Stimulated activated CD4-positive, alpha-beta T cell treated with anti-CD3 and anti-CD28 coated beads, Interleukin-1b, Interleukin-23, amount 100 ng/mL, for 1 hour (primary cell): ENCODE data around the gene COL17A1.

Experiments
- DNase-seq, 2 donors: peaks; one replicate each; pipeline ENCODE4 v3.0.0-alpha.2; 2020; ENCODE audit warnings: low read depth in 2 of 2

The COL17A1 gene

DNA sequence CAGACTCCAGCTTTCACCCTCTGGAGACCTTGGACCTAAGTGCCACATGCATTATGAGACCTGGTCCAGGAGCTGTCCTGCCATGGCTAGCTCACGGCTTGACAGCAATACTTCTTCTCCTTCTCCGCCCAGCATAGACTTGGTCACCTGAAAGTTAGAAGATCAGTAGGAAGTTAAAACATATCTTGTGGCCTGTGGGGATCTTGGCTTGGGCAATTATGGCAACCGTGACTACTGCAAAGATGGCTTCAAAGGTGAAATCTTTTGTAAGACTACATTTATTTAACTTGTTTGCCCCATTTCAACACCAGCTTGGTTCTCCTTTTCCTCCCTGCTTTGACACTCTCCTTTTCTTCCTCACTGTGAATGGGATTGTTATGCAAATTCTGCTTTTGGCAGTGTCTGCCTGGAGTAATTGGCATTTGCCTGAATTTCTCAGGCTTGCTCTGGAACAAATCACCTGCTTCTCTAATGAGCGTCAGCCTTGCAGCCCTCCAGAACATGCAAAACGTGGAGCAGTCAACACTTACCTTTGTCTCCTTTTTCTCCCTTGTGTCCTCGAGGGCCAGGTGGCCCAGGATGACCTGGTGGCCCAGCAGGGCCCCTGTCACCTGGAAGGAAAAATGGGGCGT lies 53.4 kb downstream of the COL17A1 start:
- DNase-seq, result no peak

GRCh38 chr10:104031631-104032030 lies 54.0 kb downstream of the COL17A1 start:
- DNase-seq, result no peak

DNA sequence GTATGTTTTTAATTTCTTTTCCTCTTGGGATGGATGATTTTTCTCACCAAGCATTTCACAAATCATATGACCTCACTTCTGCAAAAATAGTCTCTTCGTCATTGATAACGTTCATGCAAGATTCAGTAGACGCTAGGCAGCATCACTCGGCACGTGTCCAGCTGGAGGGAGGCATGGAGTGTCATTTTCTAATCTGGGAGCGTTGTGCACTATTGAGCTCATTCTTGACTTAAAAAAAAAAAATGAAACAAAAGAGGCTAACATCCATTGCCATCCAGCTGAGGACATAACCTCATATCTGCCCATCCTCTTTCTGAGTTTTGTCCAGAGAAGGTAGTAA lies 56.2 kb downstream of the COL17A1 start:
- DNase-seq, result no peak

- DNase-seq, result no peak
These were observed 56.7 kb downstream of the COL17A1 start for GRCh38 chr10:104028823-104029520.

DNA sequence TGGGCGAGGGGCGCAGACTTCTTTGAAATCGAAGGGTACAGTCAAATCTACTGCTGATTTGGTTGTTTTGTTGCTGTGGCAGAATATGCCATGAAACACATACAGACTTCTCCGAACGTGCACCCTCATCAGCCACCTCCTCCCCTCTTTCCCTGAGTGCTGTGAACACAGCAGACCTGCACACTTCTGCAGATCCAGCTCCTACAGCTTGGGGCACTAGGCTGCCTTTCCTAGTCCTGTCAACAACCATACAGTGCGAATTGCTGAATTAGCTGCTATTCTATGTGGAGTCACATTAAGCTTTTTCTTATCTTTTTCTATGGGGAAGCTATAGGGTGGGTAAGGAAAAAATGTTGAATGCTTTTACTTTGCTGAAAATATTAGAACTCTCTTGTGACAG lies 57.5 kb downstream of the COL17A1 start:
- no peak for DNase-seq

GRCh38 chr10:104026762-104027161 lies 58.9 kb downstream of the COL17A1 start:
- DNase-seq, result no peak

DNA sequence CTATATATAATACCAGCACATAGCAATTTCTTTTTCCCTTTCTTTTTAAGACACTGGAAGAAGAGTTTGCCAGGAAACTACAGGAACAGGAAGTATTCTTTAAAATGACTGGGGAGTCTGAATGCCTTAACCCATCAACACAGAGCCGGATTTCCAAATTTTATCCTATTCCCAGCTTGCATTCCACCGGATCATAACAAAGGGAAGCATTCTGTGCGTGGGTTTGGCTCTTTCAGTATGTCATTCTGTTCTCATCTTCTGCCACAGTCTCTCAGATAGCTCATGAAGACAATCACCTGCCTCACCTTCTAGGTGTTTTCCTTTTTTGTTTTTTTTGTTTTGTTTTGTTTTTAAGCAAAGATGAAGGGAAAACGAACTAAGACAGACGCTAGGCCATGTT lies 60.2 kb downstream of the COL17A1 start:
- DNase-seq, result no peak

- DNase-seq, result no peak
These were observed 63.7 kb downstream of the COL17A1 start for GRCh38 chr10:104022026-104022425.

DNA sequence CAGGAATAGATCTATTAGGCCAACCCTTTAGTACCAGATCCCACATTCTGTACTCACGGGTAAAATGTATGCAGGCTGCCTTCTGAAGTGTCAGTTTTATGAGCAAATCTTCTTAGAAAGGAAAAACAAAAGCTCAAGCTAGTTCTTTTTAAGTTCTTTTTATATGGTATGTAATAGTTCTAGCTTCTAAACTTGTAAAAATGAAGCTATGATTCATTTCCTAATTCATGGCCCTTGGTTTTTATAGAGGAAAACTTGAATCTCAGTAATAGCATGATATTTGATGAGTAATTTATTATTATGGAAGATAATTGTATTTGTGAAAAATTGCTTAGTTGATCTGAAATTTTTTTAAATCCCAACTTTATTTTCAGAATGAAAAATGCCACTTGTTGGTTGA lies 64.4 kb downstream of the COL17A1 start:
- DNase-seq, result no peak

DNA sequence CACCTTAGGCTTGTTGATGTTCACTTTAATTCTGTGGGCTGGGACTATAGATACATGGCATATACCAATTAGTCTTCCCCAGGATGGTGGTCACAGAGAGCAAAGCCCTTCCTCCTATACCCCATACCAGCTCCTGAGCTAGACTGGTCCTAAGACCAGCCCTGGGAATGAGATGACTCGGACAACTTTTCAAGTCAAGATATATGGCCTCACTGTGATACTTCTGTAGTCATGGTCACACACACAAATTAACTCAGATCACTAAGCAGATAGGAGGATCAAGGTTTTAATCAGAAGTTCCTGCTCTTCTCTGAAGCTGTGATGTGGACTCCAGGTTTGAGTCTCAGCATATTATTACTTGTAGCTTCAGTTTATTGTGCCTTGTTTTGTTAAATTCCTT lies 65.7 kb downstream of the COL17A1 start:
- no peak for DNase-seq

DNA sequence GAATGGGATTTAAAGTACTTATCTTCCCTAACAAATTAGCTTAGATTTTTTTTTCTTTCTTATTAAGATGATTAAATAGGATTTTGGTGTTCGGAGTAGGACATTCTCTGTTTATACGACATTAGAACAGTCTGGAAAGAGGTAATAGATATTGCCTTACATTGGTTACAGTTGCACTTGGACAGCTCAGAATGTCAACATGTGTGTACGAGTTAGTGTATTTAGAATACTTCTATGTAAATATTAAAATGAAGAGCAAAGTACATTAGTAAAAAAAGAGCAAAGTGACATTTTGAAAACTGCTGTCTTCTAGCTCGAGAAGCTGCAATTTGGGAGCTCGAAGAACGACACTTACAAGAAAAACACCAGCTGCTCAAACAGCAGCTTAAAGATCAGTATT lies 67.2 kb downstream of the COL17A1 start:
- DNase-seq, result no peak

DNA sequence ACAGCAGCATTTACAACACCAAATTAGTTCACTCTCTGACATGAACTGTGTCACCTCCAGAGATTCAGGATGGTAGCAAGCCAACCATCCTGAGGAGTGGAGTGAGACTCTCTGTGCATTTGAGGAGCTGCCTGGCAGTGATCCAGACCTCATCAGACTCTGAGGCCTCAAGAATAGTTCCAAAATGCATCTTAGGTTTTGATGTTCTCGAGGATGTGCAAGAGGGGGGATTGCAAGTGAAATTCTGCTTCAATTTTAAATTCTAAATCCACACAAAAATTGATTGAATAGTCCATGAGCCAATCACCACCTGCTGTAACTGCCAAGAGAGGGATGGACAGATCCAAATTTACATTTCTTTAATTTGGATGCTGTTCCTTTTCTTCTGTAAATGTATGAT lies 69.0 kb downstream of the COL17A1 start:
- DNase-seq, result no peak

DNA sequence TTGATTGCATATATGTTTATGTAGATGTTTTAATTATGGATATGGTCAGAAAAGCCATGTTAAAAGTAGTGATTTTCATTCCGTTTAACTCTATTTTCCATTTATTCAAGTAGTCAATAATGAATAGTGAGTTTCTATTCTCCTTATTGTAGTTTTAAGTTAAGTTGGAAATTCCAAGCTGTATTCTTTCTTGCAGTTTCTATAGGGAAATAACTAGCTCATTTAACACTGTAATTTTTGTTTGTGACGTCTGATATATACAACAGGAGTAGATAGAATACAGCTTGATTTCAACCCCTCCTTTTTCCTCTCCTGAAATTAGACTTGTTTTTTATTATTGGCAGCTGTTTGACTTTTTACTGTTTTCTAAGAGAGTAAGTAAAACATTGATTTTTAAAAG lies 71.5 kb downstream of the COL17A1 start:
- no peak for DNase-seq

DNA sequence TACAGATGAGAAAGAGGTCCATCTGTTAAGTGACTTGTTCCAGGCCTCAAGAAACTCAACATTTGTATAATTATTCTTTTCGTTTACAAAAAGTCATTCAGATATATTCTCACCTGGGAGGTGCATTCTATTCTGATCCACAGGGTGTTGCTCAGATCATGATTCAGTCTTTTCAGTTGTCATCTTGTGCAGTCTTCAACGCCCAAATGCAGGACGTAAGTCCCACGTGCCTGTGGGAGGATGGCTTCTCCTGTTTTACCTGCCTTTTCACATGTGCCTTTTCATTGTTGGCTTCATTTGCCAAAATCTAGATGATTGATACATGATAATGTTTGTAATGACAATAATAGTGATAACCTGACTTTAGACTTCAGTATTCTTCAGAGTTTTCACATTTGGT lies 72.2 kb downstream of the COL17A1 start:
- DNase-seq, result no peak

- DNase-seq, result no peak
These were observed 73.8 kb downstream of the COL17A1 start for GRCh38 chr10:104011904-104012303.

DNA sequence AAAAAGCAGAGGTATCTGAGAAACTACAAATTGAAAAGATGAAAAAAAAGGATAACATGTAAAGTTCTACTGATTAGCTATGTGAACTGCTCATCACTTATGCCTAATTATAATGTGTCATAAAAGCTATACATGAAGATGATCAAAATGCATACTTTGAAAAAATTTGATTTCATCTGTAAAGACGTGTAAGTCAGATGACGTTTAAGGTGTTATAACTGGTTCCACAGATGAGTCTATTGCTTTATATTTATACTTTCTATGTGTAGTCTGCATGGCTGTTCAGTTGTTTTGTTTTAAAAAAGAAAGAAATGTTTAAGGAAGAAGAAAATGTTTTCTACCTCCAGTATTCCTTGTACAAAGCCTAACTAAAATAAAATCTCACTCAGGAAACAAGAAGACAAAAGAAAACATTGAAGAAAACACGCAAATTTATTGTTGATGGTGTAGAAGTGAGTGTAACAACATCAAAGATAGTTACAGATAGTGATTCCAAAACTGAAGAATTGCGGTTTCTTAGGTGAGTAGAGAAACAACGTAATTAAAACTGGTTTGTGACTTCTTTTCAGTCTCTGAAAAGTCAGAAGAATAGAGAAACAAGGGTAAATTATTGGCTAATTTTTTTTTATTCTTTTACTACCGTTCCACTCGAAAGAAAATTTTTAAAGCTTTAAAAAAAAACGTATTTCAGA lies 80.4 kb downstream of the COL17A1 start:
- no peak for DNase-seq

GRCh38 chr10:104002911-104003310 lies 82.8 kb downstream of the COL17A1 start:
- DNase-seq, result no peak

DNA sequence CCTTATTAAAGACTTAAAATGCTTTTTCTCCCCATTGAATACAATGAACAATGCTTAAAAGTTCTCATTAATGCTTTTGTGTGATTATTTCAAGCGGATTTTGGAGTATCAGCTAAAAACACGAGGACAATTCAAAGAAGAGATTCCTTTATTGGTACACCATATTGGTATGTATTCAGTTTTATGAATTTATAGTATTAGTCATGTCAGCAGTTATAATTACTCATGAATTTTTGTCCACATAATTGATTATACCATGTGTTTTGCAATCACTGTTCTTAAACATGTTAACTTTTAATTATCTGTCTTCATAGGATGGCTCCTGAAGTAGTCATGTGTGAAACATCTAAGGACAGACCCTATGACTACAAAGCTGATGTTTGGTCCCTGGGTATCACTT lies 86.9 kb downstream of the COL17A1 start:
- DNase-seq, result no peak

DNA sequence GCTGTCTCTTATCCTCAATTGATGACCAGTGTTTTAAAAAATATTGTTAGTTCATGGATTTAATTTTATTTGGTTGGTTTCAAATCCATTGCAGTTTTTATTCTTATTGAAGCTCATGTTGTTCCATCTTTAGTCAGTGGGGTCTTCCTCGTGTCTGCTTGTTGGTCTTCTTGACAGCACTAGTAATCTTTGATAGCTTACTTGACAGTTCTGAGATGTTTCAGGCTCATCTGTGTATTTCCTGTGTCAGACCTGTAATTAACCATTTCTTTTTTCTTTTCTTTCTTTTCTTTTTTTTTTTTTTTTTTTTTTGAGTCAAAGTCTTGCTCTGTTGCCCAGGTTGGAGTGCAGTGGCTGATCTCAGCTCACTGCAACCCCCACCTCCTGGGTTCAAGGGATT lies 90.5 kb downstream of the COL17A1 start:
- DNase-seq, result no peak

- DNase-seq, result no peak
These were observed 94.1 kb downstream of the COL17A1 start for GRCh38 chr10:103991393-103992128.

- no peak for DNase-seq
These were observed 95.1 kb downstream of the COL17A1 start for GRCh38 chr10:103990531-103990930.

DNA sequence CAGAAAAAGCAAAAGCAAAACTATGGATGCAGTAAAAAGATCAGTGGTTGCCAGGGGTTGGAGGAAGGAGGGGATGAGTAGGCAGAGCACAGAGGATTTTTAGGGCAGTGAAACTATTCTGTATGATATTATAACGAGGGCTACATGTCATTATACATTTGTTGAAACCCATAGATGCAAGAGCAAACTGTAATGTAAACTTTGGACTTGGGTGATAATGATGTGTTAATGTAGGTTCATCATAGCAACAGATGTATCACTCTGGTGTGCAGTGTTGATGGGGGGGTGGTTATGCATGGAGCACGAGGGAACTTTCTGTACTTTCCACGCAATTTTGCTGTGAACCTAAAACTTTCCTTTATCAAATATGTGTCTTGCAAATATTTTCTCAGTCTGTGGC lies 95.6 kb downstream of the COL17A1 start:
- DNase-seq, result no peak

DNA sequence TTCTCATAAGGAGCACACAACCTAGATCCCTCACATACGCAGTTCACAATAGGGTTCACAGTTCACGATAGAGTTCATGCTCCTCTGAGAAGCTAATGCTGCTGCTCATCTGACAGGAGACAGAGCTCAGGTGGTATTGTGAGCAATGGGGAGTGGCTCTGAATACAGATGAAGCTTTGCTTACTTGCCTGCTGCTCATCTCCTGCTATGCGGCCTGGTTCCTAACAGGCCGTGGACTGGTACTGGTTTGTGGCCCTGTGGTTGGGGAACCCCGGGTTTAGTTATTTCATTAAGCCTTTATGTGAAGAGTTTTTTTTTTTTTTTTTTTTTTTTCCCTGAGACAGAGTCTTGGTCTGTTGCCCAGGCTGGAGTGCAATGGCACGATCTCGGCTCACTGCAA lies 99.3 kb downstream of the COL17A1 start:
- DNase-seq, result no peak
